Measurements from ENCODE around the gene NR4A1.

The NR4A1 gene

GRCh38 chr12:52018433-52019112, 32.7 kb upstream of the NR4A1 start:
- no peak for DNase-seq

- no peak for DNase-seq
Measured at GRCh38 chr12:52019113-52019770, 32.0 kb upstream of the NR4A1 start.

- DNase-seq: no peak
Measured at GRCh38 chr12:52020539-52021336, 30.5 kb upstream of the NR4A1 start.

- no peak for DNase-seq
Measured at GRCh38 chr12:52022841-52023181, 28.4 kb upstream of the NR4A1 start.

GRCh38 chr12:52023182-52023975, 27.9 kb upstream of the NR4A1 start:
- peak; percentile 64 for DNase-seq

- DNase-seq: no peak
Measured at GRCh38 chr12:52023976-52024688, 27.1 kb upstream of the NR4A1 start.

- no peak for DNase-seq
Measured at GRCh38 chr12:52024845-52025230, 26.4 kb upstream of the NR4A1 start.

- no peak for DNase-seq
Measured at GRCh38 chr12:52026263-52026662, 25.0 kb upstream of the NR4A1 start.

- no peak for DNase-seq
Measured at GRCh38 chr12:52027085-52027843, 24.0 kb upstream of the NR4A1 start.

GRCh38 chr12:52029685-52030084, 21.6 kb upstream of the NR4A1 start:
- DNase-seq: no peak

- DNase-seq: no peak
Measured at GRCh38 chr12:52032446-52032803, 18.8 kb upstream of the NR4A1 start.

- peak; percentile 97 for DNase-seq
Measured at GRCh38 chr12:52032804-52033445, 18.3 kb upstream of the NR4A1 start.

GRCh38 chr12:52033446-52034140, 17.6 kb upstream of the NR4A1 start:
- DNase-seq: no peak

- DNase-seq: no peak
Measured at GRCh38 chr12:52035190-52035589, 16.1 kb upstream of the NR4A1 start.

GRCh38 chr12:52035926-52036325, 15.3 kb upstream of the NR4A1 start:
- DNase-seq: no peak

GRCh38 chr12:52036587-52037171, 14.6 kb upstream of the NR4A1 start:
- DNase-seq: peak; percentile 73

- DNase-seq: no peak
Measured at GRCh38 chr12:52037248-52037861, 13.9 kb upstream of the NR4A1 start.

- DNase-seq: no peak
Measured at GRCh38 chr12:52038447-52038846, 12.8 kb upstream of the NR4A1 start.

- no peak for DNase-seq
Measured at GRCh38 chr12:52041035-52041434, 10.2 kb upstream of the NR4A1 start.

- no peak for DNase-seq
Measured at GRCh38 chr12:52041695-52042123, 9.5 kb upstream of the NR4A1 start.

All from amniotic stem cell (primary cell).